HG03135 (cell line): ENCODE measurements around the gene FGGY.
"Not testable (repeated sequence)": the region's sequence is repeated elsewhere in the genome, so short reads cannot be mapped to it uniquely, and the experiment has no call there.

Source experiments
- ATAC-seq: cut with Tn5 transposase; IDR thresholded peaks from one replicate; pipeline ENCODE4 v1.9.1; 2021; ENCODE audit warnings: mild to moderate bottlenecking, moderate library complexity; ENCODE audit not compliant: unreplicated experiment

FGGY gene

GRCh38 chr1:59296358-59297256 is at the start of gene FGGY:
Gene FGGY (plus strand): TSS chr1:59297094. CDS start chr1:59321550, 24,456 bp downstream.
- ATAC-seq, result peak; percentile 94

- no peak for ATAC-seq
Observed at GRCh38 chr1:59248758-59249157, 48.1 kb upstream of the FGGY start.

DNA sequence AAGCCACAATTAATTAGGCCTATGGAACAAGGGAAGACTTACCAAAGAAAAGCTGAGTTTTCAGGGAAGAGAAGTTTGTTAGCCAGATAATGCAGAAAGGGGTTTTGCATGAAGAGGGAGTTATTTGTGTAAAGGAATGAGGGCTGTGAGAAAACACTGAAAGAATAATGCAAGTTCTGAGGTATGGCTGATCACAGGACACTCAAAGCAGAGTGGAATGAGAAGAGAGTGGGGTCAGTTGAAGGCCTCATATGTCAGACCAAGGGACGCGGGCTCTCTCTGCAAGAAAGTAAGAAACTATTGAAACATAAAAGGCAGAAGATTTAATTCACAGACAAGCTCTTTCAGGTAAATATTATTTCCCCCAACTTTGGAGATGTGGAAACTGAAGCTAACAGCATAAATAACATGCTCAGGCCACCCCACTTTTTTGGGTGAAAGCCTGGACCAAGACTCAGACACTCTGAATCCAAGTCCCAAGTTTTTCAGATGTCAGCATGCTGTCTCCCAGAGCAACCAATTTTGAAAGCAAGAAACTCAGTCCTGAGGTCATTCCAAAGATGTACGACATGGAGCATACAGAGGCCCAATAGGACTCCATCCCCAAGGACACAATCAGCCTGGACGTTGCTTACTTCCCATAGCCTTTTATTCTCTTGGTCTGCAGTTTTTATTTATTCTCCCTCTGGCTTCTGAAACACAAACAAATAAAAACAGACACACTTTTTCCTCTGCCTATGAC is 47.3 kb upstream of the FGGY start:
- no peak for ATAC-seq

DNA sequence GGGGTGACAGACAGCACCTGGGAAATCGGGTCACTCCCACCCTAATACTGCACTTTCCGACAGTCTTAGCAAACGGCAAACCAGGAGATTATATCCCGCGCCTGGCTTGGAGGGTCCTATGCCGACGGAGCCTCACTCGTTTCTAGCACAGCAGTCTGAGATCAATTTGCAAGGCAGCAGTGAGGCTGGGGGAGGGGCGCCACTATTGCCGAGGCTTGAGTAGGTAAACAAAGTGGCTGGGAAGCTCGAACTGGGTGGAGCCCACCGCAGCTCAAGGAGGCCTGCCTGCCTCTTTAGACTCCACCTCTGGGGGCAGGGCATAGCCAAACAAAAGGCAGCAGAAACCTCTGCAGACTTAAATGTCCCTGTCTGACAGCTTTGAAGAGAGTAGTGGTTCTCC is 45.8 kb upstream of the FGGY start:
- not testable (repeated sequence) for ATAC-seq

DNA sequence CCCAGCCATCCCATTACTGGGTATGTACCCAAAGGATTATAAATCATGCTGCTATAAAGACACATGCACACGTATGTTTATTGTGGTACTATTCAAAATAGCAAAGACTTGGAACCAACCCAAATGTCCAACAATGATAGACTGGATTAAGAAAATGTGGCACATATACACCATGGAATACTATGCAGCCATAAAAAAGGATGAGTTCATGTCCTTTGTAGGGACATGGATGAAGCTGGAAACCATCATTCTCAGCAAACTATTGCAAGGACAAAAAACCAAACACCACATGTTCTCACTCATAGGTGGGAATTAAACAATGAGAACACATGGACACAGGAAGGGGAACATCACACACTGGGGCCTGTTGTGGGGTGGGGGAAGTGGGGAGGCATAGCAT is 40.5 kb upstream of the FGGY start:
- ATAC-seq, result not testable (repeated sequence)

- no peak for ATAC-seq
Observed at GRCh38 chr1:59258412-59259032, 38.4 kb upstream of the FGGY start.

DNA sequence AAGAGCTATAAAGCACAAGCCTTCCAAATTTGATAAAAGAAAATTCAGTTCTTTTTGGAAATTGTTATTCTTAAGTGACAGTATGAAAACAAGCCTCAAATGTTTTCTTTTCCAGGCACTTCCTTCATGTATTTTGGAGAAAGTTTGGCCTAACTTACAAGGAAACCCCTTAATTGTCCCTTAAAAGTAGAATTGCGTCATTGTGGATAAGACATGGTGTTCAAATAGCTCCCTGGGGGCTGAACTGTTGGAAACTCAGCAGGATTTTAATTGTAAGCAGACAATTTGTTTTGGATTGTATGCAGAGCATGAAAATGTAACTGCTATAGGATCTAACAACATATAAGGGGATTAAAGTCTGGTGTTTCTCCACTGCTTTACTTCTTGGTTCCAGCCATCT is 35.4 kb upstream of the FGGY start:
- no peak for ATAC-seq

DNA sequence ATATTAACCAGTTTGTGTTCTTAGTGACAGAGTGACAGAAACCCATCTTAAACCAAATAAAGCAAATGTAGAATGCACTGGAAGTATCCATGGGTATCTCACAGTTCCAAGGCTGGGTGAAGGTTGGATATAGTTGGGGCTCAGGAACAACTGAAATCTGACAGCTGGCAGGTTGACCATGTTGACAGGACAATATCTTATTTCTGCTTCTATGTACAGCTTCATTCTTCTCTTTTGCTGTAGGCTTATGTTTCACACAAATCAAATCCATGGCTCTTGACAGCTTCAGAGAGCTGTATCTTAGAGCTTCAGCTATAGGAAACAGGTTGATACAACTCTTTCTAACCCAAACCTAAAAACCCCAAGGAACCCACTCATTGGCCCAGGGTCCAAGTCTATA is 34.3 kb upstream of the FGGY start:
- ATAC-seq, result no peak

GRCh38 chr1:59263111-59263510 is 33.8 kb upstream of the FGGY start:
- ATAC-seq, result no peak

GRCh38 chr1:59265622-59266021 is 31.3 kb upstream of the FGGY start:
- no peak for ATAC-seq

DNA sequence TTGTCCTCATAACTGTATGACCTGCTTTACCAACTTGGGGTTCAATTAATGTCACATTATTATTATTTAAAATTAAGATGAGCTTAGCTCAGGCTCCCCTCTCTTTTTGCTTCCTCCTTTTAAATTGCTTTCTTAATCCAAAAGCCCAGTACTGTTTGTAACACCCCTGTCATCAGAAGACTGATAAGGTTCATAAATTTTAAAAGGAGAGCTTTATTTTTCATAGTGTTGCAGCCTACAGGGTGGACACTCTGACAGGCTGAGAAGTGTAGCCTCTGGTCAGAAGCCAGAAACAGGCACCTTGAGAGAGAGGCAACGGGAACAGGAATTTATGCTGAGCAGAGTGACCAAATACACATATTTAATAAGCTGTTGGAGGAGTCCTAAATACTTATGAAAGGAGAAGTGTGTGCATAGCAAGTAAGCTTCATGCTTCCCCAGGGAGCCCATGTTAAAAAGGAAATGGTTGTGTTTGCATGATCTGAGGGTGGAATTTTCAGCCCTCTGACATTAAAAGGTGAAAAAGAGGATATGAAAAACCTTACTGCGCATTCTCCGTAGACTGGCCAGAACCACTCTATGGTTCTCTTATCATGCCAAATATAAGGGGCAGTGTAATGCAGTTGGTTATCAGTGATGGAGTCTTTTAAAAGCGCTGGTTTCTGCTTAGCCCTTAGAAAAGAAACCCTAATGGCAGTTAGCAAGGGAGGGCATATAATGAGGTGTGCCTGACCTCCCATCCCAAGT is 30.5 kb upstream of the FGGY start:
- no peak for ATAC-seq

- no peak for ATAC-seq
Observed at GRCh38 chr1:59266927-59267293, 30.0 kb upstream of the FGGY start.

GRCh38 chr1:59268406-59268805 is 28.5 kb upstream of the FGGY start:
- no peak for ATAC-seq

GRCh38 chr1:59271561-59272260 is 25.2 kb upstream of the FGGY start:
- ATAC-seq, result no peak

- no peak for ATAC-seq
Observed at GRCh38 chr1:59272507-59272906, 24.4 kb upstream of the FGGY start.

GRCh38 chr1:59276439-59276851 is 20.4 kb upstream of the FGGY start:
- no peak for ATAC-seq

- no peak for ATAC-seq
Observed at GRCh38 chr1:59278780-59279354, 18.0 kb upstream of the FGGY start.

- ATAC-seq, result no peak
Observed at GRCh38 chr1:59279645-59280044, 17.2 kb upstream of the FGGY start.

DNA sequence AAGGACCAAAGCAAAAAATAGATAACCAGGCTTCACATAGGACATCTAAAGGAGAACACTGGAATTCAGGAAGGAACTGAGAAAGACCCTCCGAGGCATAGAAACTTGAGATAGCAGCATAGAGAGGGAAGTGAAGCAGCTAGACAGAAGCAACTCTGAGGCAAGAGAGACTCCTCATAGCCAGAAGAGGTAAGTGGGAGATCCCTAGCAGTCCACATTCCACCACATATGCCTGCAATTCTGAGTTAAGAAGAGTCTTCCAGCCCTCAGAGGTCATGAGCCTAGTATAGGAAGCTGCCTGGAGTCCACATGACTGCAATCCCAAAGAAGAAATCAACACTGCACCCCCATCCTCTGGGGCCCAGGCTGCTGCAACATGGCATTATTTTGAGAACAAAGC is 13.9 kb upstream of the FGGY start:
- ATAC-seq, result no peak

GRCh38 chr1:59285691-59286090 is 11.2 kb upstream of the FGGY start:
- no peak for ATAC-seq
